Osteocyte (in vitro differentiated cells): ENCODE results near the gene ELAC2. TPM values are rescaled to one million over a fixed set of nuclear protein-coding genes. Genes with fewer than 3 reads are reported as not detected.

ENCODE experiments used
- DNase-seq: peaks from one replicate; pipeline ENCODE4 v3.0.0; 2021; ENCODE audit warnings: mixed read lengths; ENCODE audit not compliant: unreplicated experiment; ENCODE audit errors: extremely low spot score
- H3K27ac Mint-ChIP-seq: one replicate; pipeline ENCODE4 v1.8.0; 2021; ENCODE audit warnings: mild to moderate bottlenecking, mixed read lengths; ENCODE audit not compliant: unreplicated experiment
- H3K27me3 Mint-ChIP-seq: one replicate; pipeline ENCODE4 v1.8.0; 2021; ENCODE audit warnings: mixed read lengths; ENCODE audit not compliant: unreplicated experiment
- H3K36me3 Mint-ChIP-seq: one replicate; pipeline ENCODE4 v1.8.0; 2021; ENCODE audit warnings: mixed read lengths; ENCODE audit not compliant: unreplicated experiment
- H3K4me1 Mint-ChIP-seq: one replicate; pipeline ENCODE4 v1.8.0; 2021; ENCODE audit warnings: mixed read lengths; ENCODE audit not compliant: unreplicated experiment
- H3K4me3 Mint-ChIP-seq: one replicate; pipeline ENCODE4 v1.8.0; 2021; ENCODE audit warnings: mild to moderate bottlenecking, moderate library complexity, mixed read lengths; ENCODE audit not compliant: unreplicated experiment
- H3K9me3 Mint-ChIP-seq: one replicate; pipeline ENCODE4 v1.8.0; 2021; ENCODE audit warnings: mixed read lengths; ENCODE audit not compliant: unreplicated experiment
- total RNA-seq: library from RNA; stranded (reverse); gene quantifications from 2 replicates; pipeline ENCODE4 v1.2.1, GENCODE V29; 2021
- TF ChIP-seq, protein P1 (sequence below): fragments of 200-600 bp; sonication (generic); IDR thresholded peaks from 2 replicates; pipeline ENCODE4 v1.5.0; 2021; ENCODE audit warnings: antibody characterized with exemption, mild to moderate bottlenecking, moderate library complexity

The ELAC2 gene
- total RNA-seq, 1 donor from 2014 or later, result 51.8 TPM

DNA sequence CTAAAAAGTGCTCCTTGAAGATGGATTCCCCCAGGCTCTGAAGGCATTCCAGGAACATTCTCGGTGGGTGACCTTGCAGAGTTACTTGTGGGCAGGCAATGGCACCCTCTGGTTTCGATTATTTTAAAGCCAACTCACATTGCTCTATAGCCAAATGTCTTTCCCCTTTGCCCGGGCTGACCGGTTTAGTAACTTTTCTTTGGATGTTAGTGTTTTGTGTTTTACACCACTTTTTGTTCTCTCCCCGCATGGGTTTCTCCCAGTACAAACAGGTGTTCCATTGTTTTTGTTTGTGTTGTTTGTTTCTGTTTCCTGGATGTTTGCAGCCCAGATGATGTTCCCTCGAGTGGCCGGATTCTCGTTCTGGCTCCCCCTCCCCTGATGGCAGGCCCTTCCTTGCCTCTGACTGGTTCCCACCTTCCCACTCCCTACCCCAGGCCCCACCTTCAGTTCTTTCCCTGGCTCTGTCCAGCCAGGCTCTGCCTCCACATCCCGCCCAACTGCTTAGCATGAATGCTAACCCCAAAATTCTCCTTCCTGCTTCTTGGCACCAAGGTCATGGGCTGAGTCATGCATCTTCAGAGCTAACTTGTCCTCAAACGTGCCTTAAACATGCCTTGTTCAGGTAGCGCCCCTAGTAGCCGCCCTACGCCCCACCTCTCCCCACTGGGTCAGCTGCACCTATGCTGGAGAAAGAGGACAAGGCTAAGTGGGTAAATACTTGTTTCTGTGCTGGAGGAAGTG lies 40.6 kb downstream of the ELAC2 start:
- DNase-seq, result no peak
- H3K36me3 Mint-ChIP-seq, result no peaks in the 10 kb centered on the region
- no peaks in the 10 kb centered on the region for H3K9me3 Mint-ChIP-seq
- TF ChIP-seq, protein P1, sequence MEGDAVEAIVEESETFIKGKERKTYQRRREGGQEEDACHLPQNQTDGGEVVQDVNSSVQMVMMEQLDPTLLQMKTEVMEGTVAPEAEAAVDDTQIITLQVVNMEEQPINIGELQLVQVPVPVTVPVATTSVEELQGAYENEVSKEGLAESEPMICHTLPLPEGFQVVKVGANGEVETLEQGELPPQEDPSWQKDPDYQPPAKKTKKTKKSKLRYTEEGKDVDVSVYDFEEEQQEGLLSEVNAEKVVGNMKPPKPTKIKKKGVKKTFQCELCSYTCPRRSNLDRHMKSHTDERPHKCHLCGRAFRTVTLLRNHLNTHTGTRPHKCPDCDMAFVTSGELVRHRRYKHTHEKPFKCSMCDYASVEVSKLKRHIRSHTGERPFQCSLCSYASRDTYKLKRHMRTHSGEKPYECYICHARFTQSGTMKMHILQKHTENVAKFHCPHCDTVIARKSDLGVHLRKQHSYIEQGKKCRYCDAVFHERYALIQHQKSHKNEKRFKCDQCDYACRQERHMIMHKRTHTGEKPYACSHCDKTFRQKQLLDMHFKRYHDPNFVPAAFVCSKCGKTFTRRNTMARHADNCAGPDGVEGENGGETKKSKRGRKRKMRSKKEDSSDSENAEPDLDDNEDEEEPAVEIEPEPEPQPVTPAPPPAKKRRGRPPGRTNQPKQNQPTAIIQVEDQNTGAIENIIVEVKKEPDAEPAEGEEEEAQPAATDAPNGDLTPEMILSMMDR, result no peak
- H3K27me3 Mint-ChIP-seq, result no peaks in the 10 kb centered on the region
- no peak overlapping the region for H3K27ac Mint-ChIP-seq
- peaks cover 11% of the 10 kb centered on the region for H3K4me1 Mint-ChIP-seq
- no peak overlapping the region for H3K4me3 Mint-ChIP-seq

DNA sequence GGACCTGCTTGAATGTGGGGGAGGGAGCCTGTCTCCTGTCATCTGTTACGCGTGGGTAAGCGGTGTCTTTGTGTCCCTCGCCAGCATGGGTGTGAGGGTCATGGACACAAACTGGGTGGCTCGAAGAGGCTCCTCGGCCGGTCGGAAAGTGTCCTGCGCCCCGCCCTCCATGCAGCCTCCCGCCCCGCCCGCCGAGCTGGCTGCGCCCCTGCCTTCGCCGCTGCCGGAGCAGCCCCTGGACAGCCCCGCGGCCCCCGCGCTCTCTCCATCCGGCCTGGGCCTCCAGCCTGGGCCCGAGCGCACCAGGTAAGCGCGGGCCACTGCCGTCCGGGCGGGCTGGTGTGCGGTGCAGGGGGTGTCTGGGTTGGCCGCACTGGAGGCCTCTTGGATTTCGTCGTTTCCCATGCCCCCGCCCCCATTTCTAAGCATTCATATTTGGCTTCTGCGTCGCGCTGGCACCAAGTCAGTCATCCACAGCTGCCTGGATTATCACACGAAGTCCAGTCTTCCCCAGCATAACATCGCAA lies 43.8 kb downstream of the ELAC2 start:
- Mint-ChIP-seq H3K9me3 (no peaks in the 10 kb centered on the region), H3K36me3 (no peaks in the 10 kb centered on the region), H3K27me3 (peaks cover 6% of the 10 kb centered on the region), H3K27ac (no peak overlapping the region), H3K4me3 (peak overlapping the region; percentile 60), H3K4me1 (peaks cover 11% of the 10 kb centered on the region)
- DNase-seq, result no peak
- TF ChIP-seq, protein P1, result no peak

- no peaks in the 10 kb centered on the region for H3K9me3 Mint-ChIP-seq
- TF ChIP-seq, protein P1, result no peak
- H3K4me3 Mint-ChIP-seq, result peak overlapping the region; percentile 45
- H3K4me1 Mint-ChIP-seq, result peaks cover 11% of the 10 kb centered on the region
- DNase-seq, result no peak
- H3K27me3 Mint-ChIP-seq, result peaks cover 6% of the 10 kb centered on the region
- H3K36me3 Mint-ChIP-seq, result no peaks in the 10 kb centered on the region
- H3K27ac Mint-ChIP-seq, result no peak overlapping the region
Observed at GRCh38 chr17:12973496-12974004, 44.3 kb downstream of the ELAC2 start.

- Mint-ChIP-seq H3K27me3 (peaks cover 6% of the 10 kb centered on the region), H3K27ac (no peak overlapping the region), H3K4me3 (no peak overlapping the region), H3K4me1 (no peaks in the 10 kb centered on the region), H3K9me3 (no peaks in the 10 kb centered on the region), H3K36me3 (no peaks in the 10 kb centered on the region)
- TF ChIP-seq, protein P1, result no peak
- DNase-seq, result no peak
Observed at GRCh38 chr17:12967962-12968361, 49.9 kb downstream of the ELAC2 start.

DNA sequence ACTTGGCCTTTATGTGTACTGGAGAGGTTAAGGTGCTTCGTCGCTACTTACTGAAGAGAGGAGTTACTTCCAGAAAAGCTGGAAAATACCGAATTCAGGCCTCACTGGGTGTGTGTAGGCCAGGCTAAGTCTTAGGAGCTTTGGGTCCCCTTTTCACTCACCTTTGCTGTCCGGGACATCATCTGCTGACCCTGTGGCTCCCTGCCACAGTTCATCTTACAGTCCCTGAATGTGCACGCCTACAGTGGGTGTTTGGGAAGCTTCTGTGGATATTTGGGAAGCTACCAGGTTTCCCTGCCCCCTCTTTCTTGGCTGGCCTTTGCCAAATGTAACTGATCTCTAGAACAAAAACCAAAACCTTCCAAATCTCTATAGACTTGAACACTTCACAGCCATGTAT lies 51.4 kb downstream of the ELAC2 start:
- Mint-ChIP-seq H3K4me1 (no peaks in the 10 kb centered on the region), H3K9me3 (no peaks in the 10 kb centered on the region), H3K36me3 (no peaks in the 10 kb centered on the region), H3K27me3 (peaks cover 6% of the 10 kb centered on the region), H3K4me3 (no peak overlapping the region), H3K27ac (no peak overlapping the region)
- TF ChIP-seq, protein P1, result no peak
- DNase-seq, result no peak
